Loucy (cell line): ENCODE data around the gene SLTM.

ENCODE experiments used
- H2AFZ ChIP-seq: fragments of 200-600 bp; sonication (generic); 2 replicates; pipeline ENCODE4 v1.6.0; 2016; ENCODE audit warnings: antibody characterized with exemption, mild to moderate bottlenecking, low read length, moderate library complexity
- H3F3A ChIP-seq: fragments of 200-600 bp; 2 replicates; pipeline ENCODE4 v1.6.0; 2016; ENCODE audit warnings: antibody characterized with exemption, low read depth, mild to moderate bottlenecking
- H3K27me3 ChIP-seq: fragments of 200-600 bp; sonication (generic); 2 replicates; pipeline ENCODE4 v1.6.1; 2014; ENCODE audit warnings: low read length, mild to moderate bottlenecking; ENCODE audit not compliant: insufficient read depth, poor library complexity, severe bottlenecking
- H3K36me3 ChIP-seq: fragments of 200-600 bp; sonication (generic); 2 replicates; pipeline ENCODE4 v1.6.1; 2016; ENCODE audit warnings: low read length; ENCODE audit not compliant: insufficient read depth
- H3K4me1 ChIP-seq: fragments of 200-600 bp; sonication (generic); 2 replicates; pipeline ENCODE4 v1.5.1; 2014; ENCODE audit warnings: low read length, mild to moderate bottlenecking; ENCODE audit not compliant: insufficient read depth, poor library complexity, severe bottlenecking
- H3K4me2 ChIP-seq: fragments of 200-600 bp; sonication (generic); 2 replicates; pipeline ENCODE4 v1.6.0; 2014; ENCODE audit warnings: antibody characterized with exemption, low read length, low read depth, mild to moderate bottlenecking; ENCODE audit not compliant: poor library complexity, severe bottlenecking
- H3K4me3 ChIP-seq: fragments of 200-600 bp; sonication (generic); 2 replicates; pipeline ENCODE4 v1.5.1; 2014; ENCODE audit warnings: low read length, mild to moderate bottlenecking, mixed read lengths; ENCODE audit not compliant: poor library complexity, severe bottlenecking
- H3K79me2 ChIP-seq: fragments of 200-600 bp; sonication (generic); 2 replicates; pipeline ENCODE4 v1.6.1; 2014; ENCODE audit warnings: low read length; ENCODE audit not compliant: insufficient read depth
- H3K9ac ChIP-seq: fragments of 200-600 bp; sonication (generic); 2 replicates; pipeline ENCODE4 v1.6.0; 2014; ENCODE audit warnings: mild to moderate bottlenecking, low read depth, low read length, moderate library complexity; ENCODE audit not compliant: poor library complexity, severe bottlenecking
- H3K9me2 ChIP-seq: fragments of 200-600 bp; sonication (generic); replicated peaks from 2 replicates; pipeline ENCODE4 v1.6.1; 2016; ENCODE audit warnings: low read depth, low read length, mixed read lengths
- H3K9me3 ChIP-seq: fragments of 200-600 bp; sonication (generic); 2 replicates; pipeline ENCODE4 v1.6.1; 2014; ENCODE audit warnings: mild to moderate bottlenecking, antibody characterized with exemption, low read length, low read depth; ENCODE audit not compliant: insufficient read depth
- H4K20me1 ChIP-seq: fragments of 200-600 bp; sonication (generic); 2 replicates; pipeline ENCODE4 v1.6.0; 2014; ENCODE audit warnings: antibody characterized with exemption, low read length, mild to moderate bottlenecking; ENCODE audit not compliant: insufficient read depth, poor library complexity, severe bottlenecking
- EZH2phosphoT487 ChIP-seq: fragments of 200-600 bp; IDR thresholded peaks from 2 replicates; pipeline ENCODE4 v1.6.1; 2018; ENCODE audit warnings: antibody characterized with exemption, mild to moderate bottlenecking, moderate library complexity, borderline replicate concordance
- TF ChIP-seq, protein P1 (sequence below): fragments of 200-600 bp; sonication (generic); conservative IDR thresholded peaks from 2 replicates; pipeline ENCODE4 v1.5.1; 2014; ENCODE audit warnings: mild to moderate bottlenecking, antibody characterized with exemption, low read length

The SLTM gene

DNA sequence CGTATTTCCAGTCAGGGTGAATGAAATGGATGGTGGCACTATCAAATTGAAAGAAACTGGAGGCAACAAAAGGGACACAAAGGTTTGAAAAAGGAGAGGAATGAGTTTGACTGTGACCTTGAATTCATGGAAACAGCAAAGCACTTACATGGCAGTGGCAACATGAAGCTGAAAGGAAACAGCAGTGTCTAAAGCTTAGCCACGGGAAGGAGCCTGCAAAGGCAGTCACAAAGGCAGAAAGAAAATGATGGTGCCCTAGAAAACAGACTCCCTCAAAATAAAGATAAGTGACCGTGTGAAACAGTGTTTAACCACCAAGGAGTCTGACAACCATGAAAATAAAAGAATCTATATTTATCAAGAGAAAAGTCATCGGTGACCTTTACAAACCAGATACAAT is 51.2 kb downstream of the SLTM start:
- Histone ChIP-seq H2AFZ (no peak overlapping the region), H3K4me2 (no peak overlapping the region), H3F3A (no peaks in the 10 kb centered on the region), H3K9me3 (no peaks in the 10 kb centered on the region), H3K9me2 (no peaks in the 10 kb centered on the region), H3K79me2 (no peaks in the 10 kb centered on the region), H4K20me1 (no peaks in the 10 kb centered on the region), H3K9ac (no peak overlapping the region), H3K36me3 (peaks cover 88% of the 10 kb centered on the region), H3K4me1 (no peaks in the 10 kb centered on the region), H3K4me3 (no peak overlapping the region), H3K27me3 (no peaks in the 10 kb centered on the region)
- no peak for TF ChIP-seq EZH2phosphoT487
- TF ChIP-seq, protein P1, sequence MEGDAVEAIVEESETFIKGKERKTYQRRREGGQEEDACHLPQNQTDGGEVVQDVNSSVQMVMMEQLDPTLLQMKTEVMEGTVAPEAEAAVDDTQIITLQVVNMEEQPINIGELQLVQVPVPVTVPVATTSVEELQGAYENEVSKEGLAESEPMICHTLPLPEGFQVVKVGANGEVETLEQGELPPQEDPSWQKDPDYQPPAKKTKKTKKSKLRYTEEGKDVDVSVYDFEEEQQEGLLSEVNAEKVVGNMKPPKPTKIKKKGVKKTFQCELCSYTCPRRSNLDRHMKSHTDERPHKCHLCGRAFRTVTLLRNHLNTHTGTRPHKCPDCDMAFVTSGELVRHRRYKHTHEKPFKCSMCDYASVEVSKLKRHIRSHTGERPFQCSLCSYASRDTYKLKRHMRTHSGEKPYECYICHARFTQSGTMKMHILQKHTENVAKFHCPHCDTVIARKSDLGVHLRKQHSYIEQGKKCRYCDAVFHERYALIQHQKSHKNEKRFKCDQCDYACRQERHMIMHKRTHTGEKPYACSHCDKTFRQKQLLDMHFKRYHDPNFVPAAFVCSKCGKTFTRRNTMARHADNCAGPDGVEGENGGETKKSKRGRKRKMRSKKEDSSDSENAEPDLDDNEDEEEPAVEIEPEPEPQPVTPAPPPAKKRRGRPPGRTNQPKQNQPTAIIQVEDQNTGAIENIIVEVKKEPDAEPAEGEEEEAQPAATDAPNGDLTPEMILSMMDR = no peak

DNA sequence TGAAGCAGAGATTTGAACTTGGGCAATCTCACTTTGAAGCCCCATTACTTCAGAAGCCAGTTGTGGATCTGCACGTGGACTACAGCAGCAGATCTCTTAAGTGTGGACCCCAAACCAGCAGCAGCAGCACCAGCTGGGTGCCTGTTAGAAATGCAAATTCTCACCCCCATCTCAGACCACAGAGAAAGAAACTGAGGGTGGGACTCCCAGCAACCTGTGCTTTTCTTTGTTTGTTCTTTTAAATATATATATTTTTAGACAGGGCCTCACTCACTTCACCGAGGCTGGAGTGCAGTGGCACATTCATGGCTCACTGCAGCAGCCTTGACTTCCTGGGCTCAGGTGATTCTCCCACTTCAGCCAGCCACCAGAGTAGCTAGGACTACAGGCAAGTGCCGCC is 53.2 kb downstream of the SLTM start:
- Histone ChIP-seq H3K9me2 (no peaks in the 10 kb centered on the region), H3K4me1 (no peaks in the 10 kb centered on the region), H3K4me3 (no peak overlapping the region), H3K4me2 (no peak overlapping the region), H2AFZ (no peak overlapping the region), H3K9ac (no peak overlapping the region), H3K79me2 (no peaks in the 10 kb centered on the region), H3K9me3 (no peaks in the 10 kb centered on the region), H4K20me1 (no peaks in the 10 kb centered on the region), H3K27me3 (no peaks in the 10 kb centered on the region), H3K36me3 (peaks cover 68% of the 10 kb centered on the region), H3F3A (no peaks in the 10 kb centered on the region; the same call in 1 of the 2 replicates)
- no peak for TF ChIP-seq EZH2phosphoT487
- TF ChIP-seq, protein P1 = no peak

DNA sequence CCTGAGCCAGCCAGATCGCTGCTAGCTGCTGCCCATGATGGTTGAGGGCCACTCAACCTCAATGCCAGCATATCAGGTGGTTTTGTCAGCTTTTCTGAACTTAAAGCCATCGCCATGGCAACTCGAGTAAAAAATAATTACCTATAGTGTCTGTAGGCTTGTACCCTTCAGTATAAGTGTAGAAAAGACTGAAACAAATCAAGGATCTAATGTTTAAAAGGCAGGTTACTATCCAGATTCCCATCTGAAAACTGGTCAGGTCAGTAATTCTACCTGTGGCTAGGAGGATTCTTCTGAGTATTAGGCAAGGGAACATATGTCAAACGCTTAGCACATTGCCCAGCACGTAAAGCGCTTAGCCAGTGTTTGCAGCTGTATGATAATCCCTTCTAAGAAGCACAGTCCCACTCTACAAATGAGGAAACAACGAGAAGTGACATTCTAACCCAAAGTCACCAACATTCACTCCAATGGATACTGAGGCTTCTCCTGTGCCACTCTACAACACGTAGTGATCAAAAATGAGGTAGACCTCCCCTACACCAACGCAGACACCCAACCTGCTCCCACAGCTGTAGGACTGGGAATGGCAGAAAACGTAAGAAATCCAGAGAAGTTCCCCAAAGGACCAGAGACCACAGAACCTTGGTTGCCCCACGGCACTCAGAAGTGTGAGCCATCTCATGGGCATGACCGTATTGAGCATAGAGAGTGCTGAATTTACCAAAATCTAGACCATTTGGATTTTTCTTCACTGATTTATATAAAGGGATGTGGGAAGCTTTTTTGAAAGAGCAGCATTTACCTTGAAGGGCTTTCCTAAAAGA is 55.3 kb downstream of the SLTM start:
- H3K4me3 ChIP-seq = no peak overlapping the region
- no peaks in the 10 kb centered on the region for H4K20me1 ChIP-seq
- TF ChIP-seq, protein P1 = no peak
- no peak for TF ChIP-seq EZH2phosphoT487
- peaks cover 54% of the 10 kb centered on the region for H3K36me3 ChIP-seq
- no peak overlapping the region for H3K4me2 ChIP-seq
- no peaks in the 10 kb centered on the region for H3K27me3 ChIP-seq
- H3K4me1 ChIP-seq = no peaks in the 10 kb centered on the region
- H3K79me2 ChIP-seq = no peaks in the 10 kb centered on the region
- no peaks in the 10 kb centered on the region; the same call in 1 of the 2 replicates for H3F3A ChIP-seq
- no peaks in the 10 kb centered on the region for H3K9me2 ChIP-seq
- H2AFZ ChIP-seq = no peak overlapping the region
- H3K9ac ChIP-seq = no peak overlapping the region
- no peaks in the 10 kb centered on the region for H3K9me3 ChIP-seq
